WTC11 (cell line): ENCODE data around the gene AJAP1. TPM values are rescaled to one million over a fixed set of nuclear protein-coding genes. Genes with fewer than 3 reads are reported as not detected.

Source experiments
- ATAC-seq: fragments of 200-7000 bp; cut with Tn5 transposase; 2 replicates; pipeline ENCODE4 v1.10.0; 2021; ENCODE audit warnings: mild to moderate bottlenecking, moderate library complexity
- CTCF ChIA-PET: fragments of 300-600 bp; sonication (Branson Sonifier 250); formaldehyde crosslinking; loops from one replicate; lab custom pipeline; 2021; ENCODE audit warnings: antibody characterized with exemption; lab: Charles Lee
- POLR2A ChIA-PET: fragments of 350-600 bp; sonication (Branson Sonifier 250); formaldehyde crosslinking; loops from one replicate; lab custom pipeline; 2021; ENCODE audit warnings: antibody characterized with exemption; lab: Charles Lee
- DNase-seq: peaks from one replicate; pipeline ENCODE4 v3.0.0; 2021; ENCODE audit warnings: low spot score
- H3K27ac Mint-ChIP-seq: 2 replicates; pipeline ENCODE4 v1.8.0; 2021; ENCODE audit warnings: mixed read lengths
- H3K27me3 Mint-ChIP-seq: 2 replicates; pipeline ENCODE4 v1.8.0; 2021; ENCODE audit warnings: low read depth, mild to moderate bottlenecking, moderate library complexity, mixed read lengths
- H3K36me3 Mint-ChIP-seq: 2 replicates; pipeline ENCODE4 v1.8.0; 2021; ENCODE audit warnings: mixed read lengths
- H3K4me1 Mint-ChIP-seq: 2 replicates; pipeline ENCODE4 v1.8.0; 2022; ENCODE audit warnings: mixed read lengths
- H3K4me3 Mint-ChIP-seq: 2 replicates; pipeline ENCODE4 v1.8.0; 2021; ENCODE audit warnings: mild to moderate bottlenecking, moderate library complexity, mixed read lengths
- H3K9me3 Mint-ChIP-seq: 2 replicates; pipeline ENCODE4 v1.8.0; 2021; ENCODE audit warnings: mixed read lengths
- E2F5 ChIP-seq: sonication (generic); formaldehyde crosslinking; IDR thresholded peaks from 2 replicates; pipeline ENCODE4 v1.8.1; 2022; ENCODE audit warnings: mild to moderate bottlenecking, moderate library complexity, missing genetic modification reagents
- ERG ChIP-seq: fragments of 250-450 bp; sonication (Bioruptor Pico); IDR thresholded peaks from 2 replicates; pipeline ENCODE4 v1.8.0; 2021; ENCODE audit warnings: mild to moderate bottlenecking
- ESRRA ChIP-seq: sonication (generic); formaldehyde crosslinking; IDR thresholded peaks from 2 replicates; pipeline ENCODE4 v1.8.1; 2022; ENCODE audit warnings: mild to moderate bottlenecking, missing genetic modification reagents, borderline replicate concordance
- FOXK1 ChIP-seq: sonication (generic); formaldehyde crosslinking; IDR thresholded peaks from 2 replicates; pipeline ENCODE4 v1.8.0; 2022; ENCODE audit warnings: mild to moderate bottlenecking, moderate library complexity, missing genetic modification reagents
- NFE2L1 ChIP-seq: sonication (generic); formaldehyde crosslinking; IDR thresholded peaks from 2 replicates; pipeline ENCODE4 v1.8.1; 2023; ENCODE audit warnings: missing genetic modification reagents
- NR2C2 ChIP-seq: sonication (generic); formaldehyde crosslinking; IDR thresholded peaks from 2 replicates; pipeline ENCODE4 v1.8.0; 2022; ENCODE audit warnings: mild to moderate bottlenecking, missing genetic modification reagents
- PRDM15 ChIP-seq: sonication (generic); formaldehyde crosslinking; IDR thresholded peaks from 2 replicates; pipeline ENCODE4 v1.8.0; 2022; ENCODE audit warnings: missing genetic modification reagents
- PREB ChIP-seq: sonication (generic); formaldehyde crosslinking; IDR thresholded peaks from 2 replicates; pipeline ENCODE4 v1.8.1; 2022; ENCODE audit warnings: mild to moderate bottlenecking, missing genetic modification reagents, moderate library complexity, borderline replicate concordance
- SMAD4 ChIP-seq: sonication (generic); formaldehyde crosslinking; IDR thresholded peaks from 2 replicates; pipeline ENCODE4 v1.8.0; 2022; ENCODE audit warnings: mild to moderate bottlenecking, missing genetic modification reagents
- STAT6 ChIP-seq: sonication (generic); formaldehyde crosslinking; conservative IDR thresholded peaks from 2 replicates; pipeline ENCODE4 v1.8.1; 2023; ENCODE audit warnings: mild to moderate bottlenecking, low read depth, missing genetic modification reagents, moderate library complexity
- TEAD4 ChIP-seq: sonication (generic); formaldehyde crosslinking; IDR thresholded peaks from 2 replicates; pipeline ENCODE4 v1.8.0; 2022; ENCODE audit warnings: mild to moderate bottlenecking, missing genetic modification reagents
- ZBTB21 ChIP-seq: sonication (generic); formaldehyde crosslinking; IDR thresholded peaks from 2 replicates; pipeline ENCODE4 v1.8.1; 2023; ENCODE audit warnings: mild to moderate bottlenecking, missing genetic modification reagents, borderline replicate concordance
- ZNF317 ChIP-seq: sonication (generic); formaldehyde crosslinking; IDR thresholded peaks from 2 replicates; pipeline ENCODE4 v1.8.1; 2023; ENCODE audit warnings: low read depth, mild to moderate bottlenecking, moderate library complexity, missing genetic modification reagents, borderline replicate concordance
- ZNF671 ChIP-seq: fragments of 250-450 bp; sonication (Bioruptor Pico); IDR thresholded peaks from 2 replicates; pipeline ENCODE4 v1.8.0; 2021; ENCODE audit warnings: mild to moderate bottlenecking
- total RNA-seq: library from RNA; stranded (reverse); gene quantifications from 3 replicates; pipeline ENCODE4 v1.2.3, GENCODE V29; 2021
- TF ChIP-seq, protein P1 (sequence below): fragments of 200-600 bp; IDR thresholded peaks from 2 replicates; pipeline ENCODE4 v1.8.0; 2022; ENCODE audit warnings: antibody characterized with exemption
- TF ChIP-seq, protein P2 (sequence below): sonication (generic); formaldehyde crosslinking; IDR thresholded peaks from 2 replicates; pipeline ENCODE4 v1.8.1; 2023; ENCODE audit warnings: mild to moderate bottlenecking, missing genetic modification reagents
- TF ChIP-seq, protein P3 (sequence below): sonication (generic); formaldehyde crosslinking; IDR thresholded peaks from 2 replicates; pipeline ENCODE4 v1.8.1; 2023; ENCODE audit warnings: mild to moderate bottlenecking, missing genetic modification reagents, borderline replicate concordance

AJAP1 gene
- total RNA-seq, 1 experiment from 2014 or later = 2.1 TPM

GRCh38 chr1:4615501-4615900, 38.9 kb upstream of the AJAP1 start (continued):
- TF ChIP-seq STAT6 (no peak), E2F5 (CRISPR knock-in tag) (no peak), SMAD4 (CRISPR knock-in tag) (no peak), ERG (CRISPR knock-in tag) (no peak), NR2C2 (CRISPR knock-in tag) (no peak), PREB (no peak), TEAD4 (CRISPR knock-in tag) (no peak), ZNF317 (CRISPR knock-in tag) (no peak), NFE2L1 (CRISPR knock-in tag) (no peak), FOXK1 (no peak)
- TF ChIP-seq, protein P1, sequence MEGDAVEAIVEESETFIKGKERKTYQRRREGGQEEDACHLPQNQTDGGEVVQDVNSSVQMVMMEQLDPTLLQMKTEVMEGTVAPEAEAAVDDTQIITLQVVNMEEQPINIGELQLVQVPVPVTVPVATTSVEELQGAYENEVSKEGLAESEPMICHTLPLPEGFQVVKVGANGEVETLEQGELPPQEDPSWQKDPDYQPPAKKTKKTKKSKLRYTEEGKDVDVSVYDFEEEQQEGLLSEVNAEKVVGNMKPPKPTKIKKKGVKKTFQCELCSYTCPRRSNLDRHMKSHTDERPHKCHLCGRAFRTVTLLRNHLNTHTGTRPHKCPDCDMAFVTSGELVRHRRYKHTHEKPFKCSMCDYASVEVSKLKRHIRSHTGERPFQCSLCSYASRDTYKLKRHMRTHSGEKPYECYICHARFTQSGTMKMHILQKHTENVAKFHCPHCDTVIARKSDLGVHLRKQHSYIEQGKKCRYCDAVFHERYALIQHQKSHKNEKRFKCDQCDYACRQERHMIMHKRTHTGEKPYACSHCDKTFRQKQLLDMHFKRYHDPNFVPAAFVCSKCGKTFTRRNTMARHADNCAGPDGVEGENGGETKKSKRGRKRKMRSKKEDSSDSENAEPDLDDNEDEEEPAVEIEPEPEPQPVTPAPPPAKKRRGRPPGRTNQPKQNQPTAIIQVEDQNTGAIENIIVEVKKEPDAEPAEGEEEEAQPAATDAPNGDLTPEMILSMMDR = no peak

DNA sequence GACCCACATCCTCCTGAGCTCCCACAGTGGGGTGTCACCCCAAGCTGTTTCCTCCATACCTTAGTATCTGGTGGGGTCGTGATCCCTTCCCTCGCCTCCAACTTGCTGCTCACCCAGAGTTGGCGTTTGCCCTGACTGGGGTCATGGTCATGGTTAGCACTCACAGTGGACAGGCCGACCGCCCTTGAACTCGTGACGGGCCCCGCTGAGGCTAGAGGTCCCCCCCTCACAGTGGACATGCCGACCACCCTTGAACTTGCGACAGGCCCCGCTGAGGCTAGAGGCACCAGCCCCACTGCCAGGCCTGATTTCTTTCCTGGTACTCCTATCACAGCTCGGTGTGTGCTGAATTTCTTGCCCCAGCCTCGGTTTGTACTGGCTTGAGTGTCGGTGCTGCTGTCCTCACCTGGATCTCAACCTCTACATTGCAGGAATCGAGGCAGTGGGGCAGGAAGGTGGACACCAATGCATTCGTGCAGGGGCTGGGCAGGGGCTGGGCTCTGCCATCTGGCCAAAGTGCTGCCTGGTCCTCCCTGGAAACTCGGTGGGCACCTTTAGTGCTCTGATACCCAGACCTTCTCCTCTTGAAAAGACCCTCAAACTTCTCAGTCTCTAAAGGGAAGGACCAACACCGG, 37.5 kb upstream of the AJAP1 start:
- Mint-ChIP-seq H3K27ac (no peak overlapping the region), H3K27me3 (peaks cover 22% of the 10 kb centered on the region), H3K9me3 (peaks cover 57% of the 10 kb centered on the region), H3K36me3 (peaks cover 63% of the 10 kb centered on the region), H3K4me3 (no peak overlapping the region), H3K4me1 (no peaks in the 10 kb centered on the region)
- ChIA-PET CTCF (no interaction called here), POLR2A (no interaction called here)
- ATAC-seq = no peak
- DNase-seq = no peak
- no peak for TF ChIP-seq ESRRA (CRISPR knock-in tag)
- no peak for TF ChIP-seq PRDM15 (CRISPR knock-in tag)
- no peak for TF ChIP-seq ZNF671 (CRISPR knock-in tag)
- TF ChIP-seq, protein P2, sequence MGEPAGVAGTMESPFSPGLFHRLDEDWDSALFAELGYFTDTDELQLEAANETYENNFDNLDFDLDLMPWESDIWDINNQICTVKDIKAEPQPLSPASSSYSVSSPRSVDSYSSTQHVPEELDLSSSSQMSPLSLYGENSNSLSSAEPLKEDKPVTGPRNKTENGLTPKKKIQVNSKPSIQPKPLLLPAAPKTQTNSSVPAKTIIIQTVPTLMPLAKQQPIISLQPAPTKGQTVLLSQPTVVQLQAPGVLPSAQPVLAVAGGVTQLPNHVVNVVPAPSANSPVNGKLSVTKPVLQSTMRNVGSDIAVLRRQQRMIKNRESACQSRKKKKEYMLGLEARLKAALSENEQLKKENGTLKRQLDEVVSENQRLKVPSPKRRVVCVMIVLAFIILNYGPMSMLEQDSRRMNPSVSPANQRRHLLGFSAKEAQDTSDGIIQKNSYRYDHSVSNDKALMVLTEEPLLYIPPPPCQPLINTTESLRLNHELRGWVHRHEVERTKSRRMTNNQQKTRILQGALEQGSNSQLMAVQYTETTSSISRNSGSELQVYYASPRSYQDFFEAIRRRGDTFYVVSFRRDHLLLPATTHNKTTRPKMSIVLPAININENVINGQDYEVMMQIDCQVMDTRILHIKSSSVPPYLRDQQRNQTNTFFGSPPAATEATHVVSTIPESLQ (CRISPR knock-in tag) = no peak
- TF ChIP-seq, protein P3, sequence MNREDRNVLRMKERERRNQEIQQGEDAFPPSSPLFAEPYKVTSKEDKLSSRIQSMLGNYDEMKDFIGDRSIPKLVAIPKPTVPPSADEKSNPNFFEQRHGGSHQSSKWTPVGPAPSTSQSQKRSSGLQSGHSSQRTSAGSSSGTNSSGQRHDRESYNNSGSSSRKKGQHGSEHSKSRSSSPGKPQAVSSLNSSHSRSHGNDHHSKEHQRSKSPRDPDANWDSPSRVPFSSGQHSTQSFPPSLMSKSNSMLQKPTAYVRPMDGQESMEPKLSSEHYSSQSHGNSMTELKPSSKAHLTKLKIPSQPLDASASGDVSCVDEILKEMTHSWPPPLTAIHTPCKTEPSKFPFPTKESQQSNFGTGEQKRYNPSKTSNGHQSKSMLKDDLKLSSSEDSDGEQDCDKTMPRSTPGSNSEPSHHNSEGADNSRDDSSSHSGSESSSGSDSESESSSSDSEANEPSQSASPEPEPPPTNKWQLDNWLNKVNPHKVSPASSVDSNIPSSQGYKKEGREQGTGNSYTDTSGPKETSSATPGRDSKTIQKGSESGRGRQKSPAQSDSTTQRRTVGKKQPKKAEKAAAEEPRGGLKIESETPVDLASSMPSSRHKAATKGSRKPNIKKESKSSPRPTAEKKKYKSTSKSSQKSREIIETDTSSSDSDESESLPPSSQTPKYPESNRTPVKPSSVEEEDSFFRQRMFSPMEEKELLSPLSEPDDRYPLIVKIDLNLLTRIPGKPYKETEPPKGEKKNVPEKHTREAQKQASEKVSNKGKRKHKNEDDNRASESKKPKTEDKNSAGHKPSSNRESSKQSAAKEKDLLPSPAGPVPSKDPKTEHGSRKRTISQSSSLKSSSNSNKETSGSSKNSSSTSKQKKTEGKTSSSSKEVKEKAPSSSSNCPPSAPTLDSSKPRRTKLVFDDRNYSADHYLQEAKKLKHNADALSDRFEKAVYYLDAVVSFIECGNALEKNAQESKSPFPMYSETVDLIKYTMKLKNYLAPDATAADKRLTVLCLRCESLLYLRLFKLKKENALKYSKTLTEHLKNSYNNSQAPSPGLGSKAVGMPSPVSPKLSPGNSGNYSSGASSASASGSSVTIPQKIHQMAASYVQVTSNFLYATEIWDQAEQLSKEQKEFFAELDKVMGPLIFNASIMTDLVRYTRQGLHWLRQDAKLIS (CRISPR knock-in tag) = no peak
- TF ChIP-seq ZNF317 (CRISPR knock-in tag) = no peak
- no peak for TF ChIP-seq ZBTB21 (CRISPR knock-in tag)
